HG03064 (cell line): ENCODE results near the gene PTPRT.

Source experiments
- ATAC-seq: cut with Tn5 transposase; IDR thresholded peaks from one replicate; pipeline ENCODE4 v1.9.1; 2021; ENCODE audit warnings: low read depth; ENCODE audit not compliant: unreplicated experiment

The PTPRT gene

DNA sequence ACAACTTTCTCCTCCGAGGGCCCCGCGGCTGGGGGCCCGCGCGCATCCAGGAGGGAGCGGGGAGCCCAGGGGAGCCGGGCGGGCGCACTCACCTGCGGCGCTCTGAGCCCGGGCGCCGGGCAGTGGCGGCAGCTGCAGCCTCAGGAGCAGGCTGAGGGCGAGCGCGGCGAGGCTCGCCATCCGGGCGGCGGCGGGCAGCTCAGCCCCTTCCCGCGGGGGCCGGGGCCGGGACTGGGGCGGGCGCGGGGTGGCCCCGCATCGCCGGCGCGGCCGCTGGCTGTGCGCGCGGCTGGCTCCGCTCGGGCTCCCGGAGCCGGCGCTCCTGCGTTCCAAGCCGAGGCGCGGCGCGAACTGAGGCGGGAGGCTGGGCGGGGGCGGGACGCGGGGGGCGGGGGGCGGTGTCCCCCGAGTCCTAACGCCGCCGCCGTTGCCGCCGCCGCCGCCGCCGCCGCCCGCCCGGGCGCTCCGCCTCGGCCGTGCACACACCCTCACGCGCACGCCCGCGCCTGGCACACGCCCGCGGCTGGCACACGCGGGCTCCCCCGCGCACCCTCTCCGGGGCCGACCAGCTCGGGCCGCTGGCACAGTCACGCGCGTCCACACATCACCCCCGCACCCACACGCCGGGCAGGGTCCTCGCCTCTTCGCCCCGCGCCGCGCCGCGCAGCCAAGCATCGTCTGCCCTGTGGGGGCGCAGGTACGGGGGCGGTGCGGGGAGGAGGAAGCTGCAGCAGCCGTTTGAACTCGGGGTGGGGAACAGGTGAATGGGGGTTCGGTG lies at the start of gene PTPRT:
TSS of gene PTPRT (minus strand) at position 353 of the 778 bp plus-strand sequence. CDS start at position 180, 173 bp downstream.
- ATAC-seq = no peak

DNA sequence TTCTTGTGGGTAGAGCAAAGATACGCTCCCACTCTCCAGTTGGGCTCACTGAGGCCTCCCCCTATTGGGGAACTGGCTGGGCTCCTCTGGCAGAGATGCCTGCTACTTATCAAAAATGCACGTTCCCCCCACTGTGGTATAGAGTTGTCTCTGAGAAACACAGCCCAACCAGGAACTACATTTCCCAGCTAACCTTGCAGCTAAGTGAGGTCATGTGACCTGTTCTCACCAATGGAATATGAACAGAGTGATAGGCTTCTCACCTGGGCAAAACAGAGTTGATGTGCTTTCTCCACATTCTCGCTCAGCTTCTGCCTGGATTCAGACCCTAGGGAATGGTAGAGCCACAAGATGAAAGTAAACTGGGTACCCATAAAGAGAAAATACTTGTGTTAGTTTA lies 49.1 kb upstream of the PTPRT start:
- ATAC-seq = no peak

DNA sequence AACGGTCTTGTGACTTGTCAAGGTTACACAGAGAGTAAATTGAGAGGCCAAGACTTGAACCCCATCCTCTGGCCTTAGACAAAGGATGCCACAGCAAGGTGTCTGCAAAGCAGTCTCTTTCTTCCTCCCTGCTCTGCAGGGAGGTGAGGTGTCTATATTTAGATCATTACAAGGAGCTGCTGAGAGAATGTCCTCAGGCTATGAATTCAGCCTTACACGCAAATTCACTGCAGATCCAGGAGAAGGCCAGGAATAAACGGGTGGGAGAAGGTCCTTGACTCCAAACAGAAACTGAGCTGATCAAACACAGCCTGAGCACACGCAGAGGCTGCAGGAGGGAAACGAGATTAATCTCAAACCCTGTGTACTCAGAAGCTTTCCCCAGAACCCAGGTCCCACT lies 48.6 kb upstream of the PTPRT start:
- ATAC-seq = no peak

DNA sequence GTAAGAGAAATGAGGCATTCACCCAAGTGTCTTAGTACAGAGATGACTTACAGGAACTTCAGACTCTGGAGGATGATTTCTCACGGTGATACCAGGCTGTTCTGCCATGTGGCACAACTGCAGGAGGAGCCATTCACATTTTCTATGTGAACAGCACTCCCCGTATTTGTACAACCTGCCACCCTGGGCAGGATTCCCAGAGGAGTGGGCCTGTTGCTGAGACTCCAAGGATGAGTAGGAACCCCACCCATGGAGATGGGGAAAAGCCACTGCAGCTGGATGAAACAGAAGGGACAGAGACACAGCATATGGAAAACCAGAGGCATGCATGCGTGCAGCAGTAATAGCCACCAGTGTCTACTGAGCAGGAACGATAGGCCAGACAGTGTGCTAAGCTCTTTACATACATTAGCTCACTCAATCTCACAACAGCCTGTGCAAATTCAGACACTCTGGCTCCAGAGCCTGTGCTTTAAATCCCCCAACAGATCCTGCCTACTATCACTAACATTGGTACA lies 48.0 kb upstream of the PTPRT start:
- ATAC-seq = no peak

DNA sequence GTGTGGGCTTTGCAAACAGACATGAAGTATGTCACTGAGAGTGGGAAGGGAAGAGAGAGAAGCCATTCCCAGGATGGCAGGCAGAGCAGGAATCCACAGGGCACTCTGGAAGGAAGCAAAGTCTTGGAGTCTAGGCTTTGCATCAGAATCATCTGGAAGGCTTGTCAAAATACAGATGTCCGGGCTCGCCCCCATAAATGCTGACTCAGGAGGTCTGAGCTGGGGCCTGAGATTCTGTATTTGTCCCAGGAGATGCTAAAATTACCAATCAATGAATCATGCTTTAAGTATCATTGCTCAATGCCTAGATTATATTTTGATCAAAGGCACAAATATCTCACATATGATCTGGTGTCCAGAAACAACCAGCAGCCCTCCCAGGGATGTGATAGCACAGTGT lies 46.3 kb upstream of the PTPRT start:
- no peak for ATAC-seq

DNA sequence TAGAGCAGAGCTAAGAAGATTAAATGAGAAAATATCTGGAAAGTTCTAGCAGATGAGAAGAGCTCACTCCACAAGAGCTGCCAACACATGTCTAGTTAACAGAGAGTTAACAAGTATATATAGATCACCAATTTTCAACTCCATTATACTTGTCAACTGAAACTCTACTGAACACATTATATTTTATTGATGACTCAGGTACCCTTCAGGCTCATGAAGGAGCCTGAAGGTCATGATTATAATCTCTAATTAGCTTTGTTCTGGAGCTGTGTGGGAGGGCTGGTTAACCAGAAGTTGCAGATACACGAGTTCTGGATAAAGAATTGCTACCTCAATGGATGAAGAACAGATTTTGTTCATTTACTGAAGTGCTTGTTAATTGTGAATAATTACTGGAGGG lies 42.1 kb upstream of the PTPRT start:
- ATAC-seq = no peak

DNA sequence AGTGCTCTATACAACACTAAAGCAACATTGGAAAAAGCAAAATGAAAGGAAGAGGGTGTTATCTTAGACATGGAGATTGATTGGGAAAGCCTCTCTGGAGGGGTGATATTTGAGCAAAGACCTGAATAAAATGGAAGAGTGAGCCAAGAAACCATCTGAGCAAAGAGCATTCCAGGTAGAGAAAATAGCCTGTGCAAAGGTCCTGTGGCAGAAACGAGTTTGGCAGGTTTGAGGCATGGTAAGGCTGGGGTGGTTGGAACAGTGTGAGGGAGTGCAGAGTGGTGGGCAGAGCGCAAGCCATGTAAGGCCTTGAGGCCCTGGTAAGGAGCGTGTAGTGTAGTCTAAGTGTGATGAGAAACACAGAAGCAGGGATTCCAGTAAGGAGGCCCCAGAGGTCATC lies 40.0 kb upstream of the PTPRT start:
- no peak for ATAC-seq

DNA sequence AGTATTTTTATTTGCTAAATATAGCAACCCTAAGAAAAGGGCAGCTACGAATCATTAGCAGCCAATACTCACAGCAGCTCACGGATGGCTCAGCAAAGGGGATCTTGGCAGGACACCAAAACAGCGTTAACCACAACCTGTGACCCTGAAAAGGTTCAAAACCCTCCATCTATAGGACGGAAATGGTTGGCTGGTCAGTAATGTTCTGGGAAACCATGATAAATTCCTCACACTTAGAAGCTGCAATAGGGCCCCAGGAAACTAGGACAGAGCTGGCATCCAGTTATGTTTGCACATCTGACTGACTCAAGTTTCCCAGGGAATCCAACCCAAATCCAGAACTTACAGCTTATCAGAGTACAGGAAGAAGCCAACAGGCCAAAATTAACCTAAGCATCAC lies 30.9 kb upstream of the PTPRT start:
- ATAC-seq = no peak

DNA sequence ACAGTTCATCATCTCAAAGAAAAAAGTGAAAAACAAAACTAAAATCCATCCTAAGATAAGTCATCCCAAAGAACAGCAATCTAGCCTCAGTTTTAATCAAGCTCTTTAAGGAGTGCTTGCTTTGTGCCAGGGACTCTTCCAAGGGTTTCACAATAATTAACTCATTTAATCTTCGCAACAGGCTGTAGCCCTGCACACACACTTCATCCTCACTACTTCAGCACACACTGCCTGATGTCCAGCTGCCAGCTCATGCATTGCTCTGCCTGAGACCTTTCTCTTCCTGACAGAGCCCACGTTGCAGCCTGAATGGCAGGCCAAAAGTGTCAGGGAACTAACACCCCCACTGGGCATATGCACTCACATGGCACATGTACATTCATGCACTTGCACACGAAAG lies 21.2 kb upstream of the PTPRT start:
- no peak for ATAC-seq

DNA sequence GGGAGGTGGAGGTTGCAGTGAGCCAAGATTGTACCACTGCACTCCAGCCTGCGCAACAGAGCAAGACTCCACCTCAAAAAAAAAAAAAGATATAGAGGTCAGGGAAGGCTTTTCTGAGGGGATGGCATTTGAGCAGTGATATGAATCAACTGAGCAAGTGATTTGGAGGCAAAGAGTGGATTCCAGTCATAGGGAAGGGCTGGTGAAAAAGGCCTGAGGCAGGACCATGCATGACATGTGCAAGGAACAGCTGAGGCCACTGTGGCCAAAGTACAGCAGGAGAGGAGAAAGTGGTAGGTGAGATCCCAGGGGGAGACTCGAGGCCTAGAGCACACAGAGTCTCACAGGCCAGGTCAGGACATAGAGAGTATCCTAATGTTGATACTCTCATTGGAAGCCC lies 20.1 kb upstream of the PTPRT start:
- ATAC-seq = no peak

DNA sequence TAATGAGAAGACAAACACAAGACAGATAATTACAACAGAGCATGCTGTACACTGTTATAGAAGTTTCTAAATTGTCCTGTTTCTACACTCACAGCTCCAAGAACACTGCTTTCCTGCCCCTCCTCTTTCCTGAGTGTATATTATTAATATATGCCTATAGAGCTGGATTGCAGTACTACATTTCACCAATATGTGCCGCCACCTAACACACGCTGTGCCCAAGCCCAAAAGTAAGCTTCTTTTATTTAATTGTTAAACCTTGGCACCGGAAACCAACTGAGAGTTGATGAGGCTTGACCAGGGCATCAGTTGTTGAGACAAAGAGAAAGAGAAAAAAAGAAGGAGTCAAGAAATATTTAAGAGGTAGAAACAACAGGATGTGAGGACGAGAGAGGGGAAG lies 16.0 kb upstream of the PTPRT start:
- no peak for ATAC-seq

DNA sequence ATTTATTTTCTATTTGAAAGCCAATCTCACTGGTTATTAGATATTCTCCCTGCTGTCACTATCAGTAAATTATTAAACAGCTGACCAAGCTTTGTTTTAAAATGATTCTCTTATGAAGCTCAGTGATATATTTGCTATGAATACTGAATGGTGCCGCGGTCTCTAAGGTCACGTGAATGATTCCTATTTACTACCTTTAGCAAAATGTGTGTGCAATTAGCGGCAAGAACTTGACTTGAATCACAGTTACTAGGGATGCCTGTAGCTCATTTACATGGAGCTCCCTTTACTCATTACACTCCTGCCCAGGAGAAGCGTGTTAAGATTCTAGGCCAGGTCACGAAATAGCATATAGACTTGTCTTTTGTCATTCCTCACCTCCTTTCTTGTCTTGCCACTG lies 12.4 kb upstream of the PTPRT start:
- ATAC-seq = no peak

DNA sequence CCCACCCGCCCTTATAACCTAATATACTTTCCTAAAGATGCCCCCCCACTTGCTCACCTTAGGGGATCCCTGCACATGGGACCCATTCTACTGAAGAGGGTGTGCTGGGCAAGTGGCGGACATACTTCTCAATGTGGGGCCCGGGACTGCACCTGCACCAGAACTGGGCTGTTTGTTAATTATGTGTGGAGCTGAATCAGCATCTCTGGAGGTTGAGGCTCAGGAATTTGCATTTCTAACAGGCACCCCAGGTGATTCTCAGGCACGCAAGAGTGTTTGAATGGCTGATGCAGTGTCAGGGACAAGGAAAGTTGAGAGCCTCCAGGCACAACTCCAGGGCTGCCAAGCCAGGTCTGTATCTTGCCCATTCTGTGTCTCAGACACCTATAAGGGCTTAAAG lies 8.9 kb upstream of the PTPRT start:
- ATAC-seq = no peak

DNA sequence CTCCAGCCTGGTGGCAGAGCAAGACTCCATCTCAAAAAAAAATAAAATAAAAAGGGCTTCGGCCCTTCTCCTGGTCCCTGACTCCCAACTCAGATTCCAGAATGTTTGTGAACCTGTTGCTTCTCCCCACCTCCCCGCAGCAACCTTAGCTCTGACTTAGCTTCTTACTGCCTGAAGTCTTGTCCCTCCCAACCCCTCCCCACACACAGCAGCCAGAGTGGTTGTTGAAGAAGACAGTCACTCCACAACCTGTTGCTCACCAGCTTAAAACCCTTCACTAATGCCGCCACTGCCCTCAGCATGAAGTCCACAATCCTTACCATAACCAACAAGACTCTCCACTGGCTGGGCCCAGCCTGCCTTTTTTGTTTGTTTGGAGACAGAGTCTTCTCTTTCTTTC lies 6.5 kb upstream of the PTPRT start:
- no peak for ATAC-seq

DNA sequence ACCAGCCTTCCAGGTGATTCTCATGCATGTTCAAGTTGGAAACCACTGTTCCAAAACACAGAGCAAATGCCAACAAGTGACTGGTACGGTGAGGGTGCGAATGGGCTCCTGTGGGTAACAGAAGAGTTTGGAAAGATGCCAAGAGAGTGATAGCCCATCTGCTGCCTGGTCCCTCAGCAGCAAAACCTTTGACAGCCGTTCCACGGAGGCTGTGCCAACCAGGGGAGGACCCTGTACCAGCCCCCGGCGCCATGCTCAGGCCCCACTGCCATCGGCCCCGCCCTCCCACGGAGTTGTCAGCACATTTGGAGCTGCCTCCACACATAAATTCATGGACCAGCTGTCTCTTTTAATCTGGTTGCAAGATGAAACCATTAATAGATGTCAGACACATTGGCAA lies 4.4 kb upstream of the PTPRT start:
- no peak for ATAC-seq

DNA sequence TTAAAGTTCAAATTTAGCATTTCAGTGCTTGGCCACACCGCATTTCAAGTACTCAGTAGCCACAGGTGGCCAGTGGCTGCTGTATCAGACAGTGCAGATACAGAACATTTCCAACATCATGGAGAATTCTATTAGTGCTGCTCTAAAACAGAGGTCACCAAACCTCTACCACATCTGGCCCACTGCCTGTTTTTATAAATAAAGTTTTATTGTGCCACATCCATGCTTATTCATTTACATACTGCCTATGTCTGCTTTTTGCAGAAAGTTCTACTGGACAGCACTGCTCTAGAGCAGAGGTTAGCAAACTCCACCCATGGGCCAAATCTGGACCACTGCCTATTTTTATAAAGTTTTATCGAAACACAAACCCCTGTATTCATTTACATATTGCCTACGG lies 3.7 kb upstream of the PTPRT start:
- ATAC-seq = no peak

DNA sequence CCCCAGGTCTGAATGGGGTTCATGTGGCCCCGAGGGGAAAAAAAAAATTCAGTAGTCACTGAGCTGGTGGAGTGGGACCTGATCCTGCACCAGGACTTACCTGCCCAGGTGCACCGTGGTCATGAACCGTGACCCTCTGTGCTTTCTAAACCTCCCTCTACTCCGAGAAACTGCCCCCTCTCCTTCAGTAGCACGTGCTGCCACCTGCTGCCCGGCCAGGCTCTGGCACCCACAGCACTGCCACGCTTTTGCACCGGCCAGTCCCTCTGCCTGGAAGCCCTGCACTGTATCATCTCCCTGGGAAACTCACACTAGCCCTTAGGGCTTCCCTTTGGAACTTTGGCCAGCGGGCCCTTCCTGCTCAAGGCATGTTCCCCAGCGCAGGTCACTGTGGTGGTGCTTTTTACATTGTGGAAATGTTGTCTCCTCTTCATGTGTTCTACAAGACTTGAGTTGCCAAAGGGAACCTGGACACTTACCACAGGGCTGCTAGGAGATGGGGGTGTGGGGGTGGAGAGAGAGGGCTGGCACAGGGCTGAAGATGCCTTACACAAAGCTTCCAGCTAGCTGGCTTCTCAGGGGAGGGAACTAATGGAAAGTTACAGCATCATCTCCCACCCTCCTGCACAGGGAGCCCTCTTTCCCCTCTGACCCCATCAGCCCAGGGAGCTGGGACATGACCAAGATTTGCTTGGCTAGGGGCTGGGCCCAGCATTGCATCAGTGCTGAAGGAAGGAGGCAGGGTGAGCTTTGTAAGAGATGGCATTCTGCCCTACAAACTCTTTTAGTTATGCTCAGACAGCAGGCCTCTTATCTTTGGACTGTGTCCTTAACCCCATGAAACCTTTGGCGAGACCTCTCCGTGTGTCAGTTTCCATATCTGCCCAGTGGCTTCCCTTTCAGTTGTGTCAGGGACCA lies 2.5 kb upstream of the PTPRT start:
- no peak for ATAC-seq

DNA sequence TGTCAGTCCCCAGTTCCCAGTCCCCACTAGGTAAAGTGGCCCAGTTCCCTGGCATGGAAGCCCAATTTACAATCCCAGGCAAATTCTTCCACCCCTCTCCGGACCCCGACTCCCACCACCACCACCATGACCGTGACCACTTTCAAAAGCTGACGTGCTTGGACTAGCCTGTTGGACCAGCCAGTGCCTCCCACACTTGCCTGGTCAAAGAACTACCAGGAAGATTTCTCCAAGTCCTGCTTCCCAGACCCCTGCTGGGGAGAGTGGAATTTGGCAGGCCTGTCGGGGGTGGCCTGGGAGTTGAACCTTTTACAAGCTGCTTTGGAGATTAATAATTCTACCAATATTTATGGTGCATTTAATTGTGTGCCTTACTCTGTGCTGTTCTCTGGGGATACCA lies 1.4 kb upstream of the PTPRT start:
- no peak for ATAC-seq

DNA sequence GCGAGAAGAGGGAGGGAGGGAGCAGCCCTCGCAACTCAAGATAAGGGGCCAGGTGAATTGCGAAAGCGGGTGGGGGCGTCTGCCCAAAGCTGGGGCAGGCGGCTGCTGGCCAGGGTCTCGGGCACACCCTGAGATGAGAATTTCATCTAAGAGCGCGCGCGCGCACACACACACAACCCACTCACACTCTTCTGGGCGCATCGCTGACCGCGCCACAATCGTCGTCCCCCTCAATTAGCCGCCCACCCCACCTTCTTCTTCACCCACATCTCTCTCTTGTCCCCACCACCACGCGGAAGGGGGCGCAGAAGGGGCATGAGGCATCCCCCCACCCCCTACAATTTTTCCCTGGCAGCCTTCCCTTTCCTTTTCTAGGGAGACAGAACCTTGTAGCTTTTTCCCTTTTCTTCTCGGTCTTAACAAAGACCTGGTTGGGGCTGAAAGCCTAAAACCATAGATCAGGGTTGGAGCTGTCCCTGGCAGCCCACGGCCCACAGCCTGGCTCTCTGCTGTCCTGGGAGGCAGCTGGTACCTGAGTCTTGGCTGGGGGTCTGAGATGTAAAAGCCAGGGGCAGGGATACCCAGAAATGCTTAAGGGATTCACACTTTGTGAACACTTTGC lies 737 bp upstream of the PTPRT start:
- no peak for ATAC-seq

DNA sequence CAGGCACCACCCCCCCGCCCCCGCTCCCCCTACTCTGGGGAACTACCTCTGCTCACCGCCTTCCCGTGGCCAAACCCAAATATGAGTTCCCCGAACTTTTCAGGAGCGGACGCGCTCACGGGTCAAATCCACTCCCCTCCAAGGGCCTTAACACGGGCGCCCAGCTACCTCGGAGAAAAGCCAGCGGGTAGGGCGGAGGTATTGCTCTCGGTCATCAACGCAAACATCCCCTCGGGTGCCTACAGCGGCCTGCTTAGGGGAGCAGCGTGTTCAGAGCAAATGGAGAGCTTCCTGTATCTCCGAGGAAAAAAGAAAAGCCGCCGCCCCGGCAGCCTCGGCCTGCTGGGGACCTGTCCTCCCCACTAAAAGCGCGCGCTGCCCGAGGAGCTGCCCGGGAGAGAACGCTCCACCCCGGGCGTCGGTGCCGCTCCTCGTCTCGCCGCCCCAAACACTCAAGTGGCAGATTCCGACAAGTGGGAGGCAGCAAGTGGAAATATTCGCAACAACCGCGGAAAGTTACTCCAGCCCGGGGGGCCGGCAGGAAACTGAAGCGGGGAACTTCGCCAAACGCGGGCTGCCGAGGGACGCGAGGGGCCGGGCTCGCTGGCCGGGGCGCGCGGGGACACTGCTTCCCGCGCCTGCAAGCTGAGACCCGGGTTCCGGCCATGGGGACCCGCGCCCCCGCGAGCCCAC lies 699 bp downstream of the PTPRT start:
- no peak for ATAC-seq

DNA sequence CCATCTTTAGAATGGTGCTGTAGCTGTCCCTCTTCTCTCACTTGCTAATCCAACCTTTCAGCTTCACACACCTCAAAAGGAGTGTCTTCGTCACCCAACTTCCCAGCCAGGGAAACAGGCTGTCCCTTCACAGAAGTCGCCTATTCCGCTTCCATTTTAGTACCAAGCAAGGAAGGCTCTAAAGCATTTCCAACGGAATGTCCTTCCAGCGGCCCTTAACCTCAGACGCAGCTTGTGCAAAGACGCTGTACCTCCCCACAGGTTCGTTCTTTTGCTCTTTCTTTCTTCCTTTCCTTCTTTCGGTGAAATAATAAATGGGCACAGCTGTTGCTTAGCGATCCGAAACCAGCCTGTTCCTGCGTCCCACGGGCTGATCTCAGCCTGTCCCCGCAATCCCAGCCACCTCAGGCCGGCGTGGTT lies 1.5 kb downstream of the PTPRT start:
- no peak for ATAC-seq
